Measurements from ENCODE around the gene SEMA6D.
A peak's percentile ranks its signal among the peaks of the same experiment; 100 is the strongest.
"Not testable (repeated sequence)": the region's sequence is repeated elsewhere in the genome, so short reads cannot be mapped to it uniquely, and the experiment has no call there.

SEMA6D gene

GRCh38 chr15:47716516-47716915, 789 bp upstream of the SEMA6D start:
- no peak for DNase-seq (ENCODE audit: low read depth)

- peak; percentile 52 for DNase-seq (ENCODE audit: low read depth)
Measured at GRCh38 chr15:47718497-47719437, 1.5 kb downstream of the SEMA6D start.

GRCh38 chr15:47719730-47720129, 2.4 kb downstream of the SEMA6D start:
- no peak for DNase-seq (ENCODE audit: low read depth)

GRCh38 chr15:47720555-47720954, 3.2 kb downstream of the SEMA6D start:
- no peak for DNase-seq (ENCODE audit: low read depth)

GRCh38 chr15:47721676-47722075, 4.4 kb downstream of the SEMA6D start:
- DNase-seq (ENCODE audit: low read depth): no peak

- DNase-seq (ENCODE audit: low read depth): no peak
Measured at GRCh38 chr15:47724346-47724745, 7.0 kb downstream of the SEMA6D start.

- no peak for DNase-seq (ENCODE audit: low read depth)
Measured at GRCh38 chr15:47725051-47725450, 7.7 kb downstream of the SEMA6D start.

GRCh38 chr15:47725906-47726305, 8.6 kb downstream of the SEMA6D start:
- DNase-seq (ENCODE audit: low read depth): no peak

- DNase-seq (ENCODE audit: low read depth): peak; percentile 44
Measured at GRCh38 chr15:47726399-47726823, 9.1 kb downstream of the SEMA6D start.

GRCh38 chr15:47727137-47727536, 9.8 kb downstream of the SEMA6D start:
- DNase-seq (ENCODE audit: low read depth): no peak

- no peak for DNase-seq (ENCODE audit: low read depth)
Measured at GRCh38 chr15:47727676-47728075, 10.4 kb downstream of the SEMA6D start.

- no peak for DNase-seq (ENCODE audit: low read depth)
Measured at GRCh38 chr15:47728426-47728825, 11.1 kb downstream of the SEMA6D start.

GRCh38 chr15:47728886-47729285, 11.6 kb downstream of the SEMA6D start:
- DNase-seq (ENCODE audit: low read depth): no peak

- no peak for DNase-seq (ENCODE audit: low read depth)
Measured at GRCh38 chr15:47731230-47731629, 13.9 kb downstream of the SEMA6D start.

- DNase-seq (ENCODE audit: low read depth): no peak
Measured at GRCh38 chr15:47732248-47732647, 14.9 kb downstream of the SEMA6D start.

GRCh38 chr15:47733085-47733484, 15.8 kb downstream of the SEMA6D start:
- DNase-seq (ENCODE audit: low read depth): no peak

GRCh38 chr15:47736143-47736786, 19.0 kb downstream of the SEMA6D start:
- no peak for DNase-seq (ENCODE audit: low read depth)

GRCh38 chr15:47737477-47737876, 20.2 kb downstream of the SEMA6D start:
- no peak for DNase-seq (ENCODE audit: low read depth)

GRCh38 chr15:47738144-47738825, 21.0 kb downstream of the SEMA6D start:
- DNase-seq (ENCODE audit: low read depth): not testable (repeated sequence)

GRCh38 chr15:47741082-47741481, 23.8 kb downstream of the SEMA6D start:
- DNase-seq (ENCODE audit: low read depth): no peak

- no peak for DNase-seq (ENCODE audit: low read depth)
Measured at GRCh38 chr15:47741907-47742306, 24.6 kb downstream of the SEMA6D start.

GRCh38 chr15:47742334-47742733, 25.0 kb downstream of the SEMA6D start:
- DNase-seq (ENCODE audit: low read depth): no peak

GRCh38 chr15:47742742-47743141, 25.4 kb downstream of the SEMA6D start:
- DNase-seq (ENCODE audit: low read depth): no peak

All from ELR (cell line).